ENCODE data around the gene RAF1.
A peak's percentile ranks its signal among the peaks of the same experiment; 100 is the strongest.
"Not testable (repeated sequence)": the region's sequence is repeated elsewhere in the genome, so short reads cannot be mapped to it uniquely, and the experiment has no call there.

RAF1 gene

DNA sequence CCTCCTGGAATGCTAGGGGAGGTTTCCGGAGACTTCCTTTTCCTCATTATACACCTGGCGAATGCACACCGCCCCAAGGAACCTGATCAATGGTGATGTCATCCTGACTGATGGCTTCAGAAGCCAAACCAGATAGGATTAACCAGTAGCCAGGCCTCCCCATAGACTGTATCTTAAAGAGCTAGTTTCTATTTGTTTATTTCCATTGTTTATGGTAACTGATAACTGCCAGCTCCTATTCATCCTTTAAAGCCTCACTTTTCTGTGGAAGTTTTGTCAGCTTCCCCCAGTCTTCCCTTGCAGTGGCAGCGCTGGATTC is 118.5 kb downstream of the RAF1 start, which contains the start of gene MKRN2OS:
Gene MKRN2OS, minus strand, starts transcription at position 27 of the 319 bp plus-strand sequence. CDS start 35 bp downstream, outside the sequence.
- no peaks in the 10 kb centered on the region for H3K9me3 ChIP-seq (ENCODE audit: control insufficient read depth, low read length)
- no peak within 1 kb of the TSS for H3K4me3 ChIP-seq (ENCODE audit: extremely low read depth, insufficient read depth, low read length, poor library complexity, severe bottlenecking)
- H3K27ac ChIP-seq (ENCODE audit: low read depth, low read length, severe bottlenecking) = peak within 1 kb of the TSS; percentile 3
- peaks cover 4% of the 10 kb centered on the region for H3K4me1 ChIP-seq (ENCODE audit: control insufficient read depth, insufficient read depth, low read length, poor library complexity, severe bottlenecking)
- 62 to 87% methylated on average over 4 of the region's 4 CpGs for WGBS, 2 experiments (ENCODE audit: insufficient coverage in 2 of 2)
- peaks cover 1% of the 10 kb centered on the region for H3K36me3 ChIP-seq (ENCODE audit: control insufficient read depth, insufficient read depth, low read length)

DNA sequence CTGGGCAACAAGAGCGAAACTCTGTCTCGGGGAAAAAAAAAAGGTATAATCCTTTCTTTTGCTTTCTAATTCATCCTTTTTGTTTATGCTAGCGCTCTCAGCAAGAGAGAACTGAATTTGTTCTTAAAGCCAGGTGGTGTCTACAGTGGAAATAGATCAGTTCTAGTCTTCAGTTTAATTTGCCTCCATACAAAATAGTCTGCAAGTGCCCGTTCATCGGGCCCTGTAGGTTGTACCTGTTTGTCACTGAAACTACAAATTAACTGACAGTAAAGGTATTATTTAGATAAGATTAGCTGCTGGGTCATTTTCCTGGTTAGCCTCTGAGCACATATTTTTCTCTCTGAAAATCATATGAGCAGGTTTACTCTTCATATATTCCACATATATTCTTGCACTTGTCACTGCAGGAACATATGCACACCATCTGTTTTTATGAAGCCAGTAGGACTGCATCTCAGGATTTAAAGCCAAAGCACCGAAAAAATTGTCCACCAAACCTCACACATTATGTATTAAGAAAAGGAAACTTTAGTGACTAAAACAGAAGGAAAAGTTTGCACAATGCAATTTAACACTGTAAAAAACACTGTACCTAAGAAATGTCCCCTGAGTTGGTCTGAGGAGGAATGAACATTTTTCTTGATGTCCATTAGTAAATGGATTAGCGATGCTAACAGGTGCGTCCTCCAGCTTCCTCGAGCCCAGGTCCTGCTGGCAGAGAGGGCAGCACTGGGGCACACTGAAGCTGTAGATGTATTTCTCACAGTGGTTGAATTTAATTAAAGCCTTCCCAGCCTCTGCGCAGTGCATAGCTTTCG is 119.1 kb downstream of the RAF1 start:
- Histone ChIP-seq H3K27ac (ENCODE audit: low read depth, low read length, severe bottlenecking) (no peak overlapping the region), H3K4me3 (ENCODE audit: extremely low read depth, insufficient read depth, low read length, poor library complexity, severe bottlenecking) (no peak overlapping the region), H3K4me1 (ENCODE audit: control insufficient read depth, insufficient read depth, low read length, poor library complexity, severe bottlenecking) (peaks cover 4% of the 10 kb centered on the region), H3K36me3 (ENCODE audit: control insufficient read depth, insufficient read depth, low read length) (peaks cover 6% of the 10 kb centered on the region), H3K9me3 (ENCODE audit: control insufficient read depth, low read length) (no peaks in the 10 kb centered on the region)
- WGBS, 2 experiments (ENCODE audit: insufficient coverage in 2 of 2) = 78 to 86% methylated on average over 5 to 7 of the region's 11 CpGs

DNA sequence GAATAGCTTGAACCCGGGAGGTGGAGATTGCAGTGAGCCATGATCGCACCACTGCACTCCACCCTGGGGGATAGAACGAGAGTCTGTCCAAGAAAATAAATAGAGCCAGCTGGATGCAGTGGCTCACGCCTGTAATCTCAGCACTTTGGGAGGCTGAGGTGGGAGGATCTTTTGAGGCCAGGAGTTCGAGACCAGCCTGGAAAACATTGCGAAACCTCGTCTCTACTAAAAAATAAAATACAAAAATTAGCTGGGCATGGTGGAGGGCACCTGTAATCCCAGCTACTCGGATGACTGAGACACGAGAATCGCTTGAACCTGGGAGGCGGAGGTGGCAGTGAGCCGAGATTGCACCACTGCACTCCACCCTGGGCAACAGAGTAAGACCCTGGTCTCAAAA is 120.4 kb downstream of the RAF1 start:
- H3K27ac ChIP-seq (ENCODE audit: low read depth, low read length, severe bottlenecking); H3K9me3 ChIP-seq (ENCODE audit: control insufficient read depth, low read length); H3K4me1 ChIP-seq (ENCODE audit: control insufficient read depth, insufficient read depth, low read length, poor library complexity, severe bottlenecking); H3K36me3 ChIP-seq (ENCODE audit: control insufficient read depth, insufficient read depth, low read length); H3K4me3 ChIP-seq (ENCODE audit: extremely low read depth, insufficient read depth, low read length, poor library complexity, severe bottlenecking): not testable (repeated sequence)
- 85 to 90% methylated on average over 9 to 12 of the region's 12 CpGs for WGBS, 2 experiments (ENCODE audit: insufficient coverage in 2 of 2)

DNA sequence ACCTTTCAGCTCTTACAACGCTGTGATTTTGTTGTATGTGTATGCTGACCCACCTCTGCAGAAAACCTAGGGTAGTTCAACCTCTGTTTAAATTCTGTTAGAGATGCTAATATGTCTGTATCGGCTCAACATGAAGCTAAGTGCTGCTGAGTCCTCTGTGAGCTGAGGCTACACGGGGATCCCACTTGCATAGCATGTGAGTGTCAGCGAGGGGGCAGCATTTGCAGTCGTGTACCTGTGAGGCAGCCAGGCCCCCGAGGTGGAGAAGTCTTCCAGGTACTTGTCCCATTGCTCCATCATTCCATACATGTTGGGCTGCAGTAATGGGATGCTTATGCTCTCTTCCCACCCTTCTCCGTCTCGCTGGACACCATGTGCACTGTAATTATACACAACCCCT is 122.3 kb downstream of the RAF1 start:
- Histone ChIP-seq H3K4me3 (ENCODE audit: extremely low read depth, insufficient read depth, low read length, poor library complexity, severe bottlenecking) (no peak overlapping the region), H3K27ac (ENCODE audit: low read depth, low read length, severe bottlenecking) (no peak overlapping the region), H3K36me3 (ENCODE audit: control insufficient read depth, insufficient read depth, low read length) (peaks cover 6% of the 10 kb centered on the region), H3K4me1 (ENCODE audit: control insufficient read depth, insufficient read depth, low read length, poor library complexity, severe bottlenecking) (peaks cover 4% of the 10 kb centered on the region), H3K9me3 (ENCODE audit: control insufficient read depth, low read length) (no peaks in the 10 kb centered on the region)
- WGBS, 2 experiments (ENCODE audit: insufficient coverage in 2 of 2) = 61 to 86% methylated on average over 5 of the region's 8 CpGs

DNA sequence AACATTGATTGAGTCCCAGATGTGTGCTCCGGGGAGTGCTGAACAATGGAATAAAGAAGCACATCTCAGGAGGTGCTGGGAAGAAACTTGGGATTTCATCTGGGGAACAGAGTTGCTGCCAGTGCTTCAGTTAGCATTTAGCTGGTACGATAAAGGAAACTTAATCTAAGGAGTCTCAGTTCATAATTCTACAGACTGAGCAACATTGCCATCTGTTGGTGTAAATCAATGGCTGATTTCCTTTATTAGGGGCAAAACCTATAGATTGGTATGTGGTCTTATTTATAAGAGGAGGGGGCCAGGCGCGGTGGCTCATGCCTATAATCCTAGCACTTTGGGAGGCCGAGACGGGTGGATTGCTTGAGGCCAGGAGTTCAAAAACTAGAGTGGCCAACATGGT is 127.5 kb downstream of the RAF1 start:
- Histone ChIP-seq H3K27ac (ENCODE audit: low read depth, low read length, severe bottlenecking) (no peak overlapping the region), H3K4me3 (ENCODE audit: extremely low read depth, insufficient read depth, low read length, poor library complexity, severe bottlenecking) (no peak overlapping the region)
- 92 to 96% methylated on average over 6 of the region's 6 CpGs for WGBS, 2 experiments (ENCODE audit: insufficient coverage in 2 of 2)

More for the DNA sequence above, 127.5 kb downstream of the RAF1 start:
- Histone ChIP-seq H3K9me3 (ENCODE audit: control insufficient read depth, low read length) (no peaks in the 10 kb centered on the region), H3K4me1 (ENCODE audit: control insufficient read depth, insufficient read depth, low read length, poor library complexity, severe bottlenecking) (no peaks in the 10 kb centered on the region), H3K36me3 (ENCODE audit: control insufficient read depth, insufficient read depth, low read length) (peaks cover 18% of the 10 kb centered on the region)

Data from mesodermal cell (in vitro differentiated cells).